GM23248 (cell line): ENCODE results near the gene MPZ. TPM values are rescaled to one million over a fixed set of nuclear protein-coding genes. Genes with fewer than 3 reads are reported as not detected.

ENCODE experiments used
- DNase-seq: peaks from one replicate; pipeline ENCODE4 v3.0.0-alpha.2; 2015
- H2AFZ ChIP-seq: fragments of 200-600 bp; sonication (generic); 2 replicates; pipeline ENCODE4 v1.6.1; 2016; ENCODE audit warnings: antibody characterized with exemption
- H3F3A ChIP-seq: fragments of 200-600 bp; sonication (generic); 2 replicates; pipeline ENCODE4 v1.6.1; 2016; ENCODE audit warnings: mild to moderate bottlenecking, antibody characterized with exemption, mixed run types; ENCODE audit not compliant: insufficient read depth
- H3K27ac ChIP-seq: fragments of 200-600 bp; sonication (generic); 2 replicates; pipeline ENCODE4 v1.5.1; 2016; ENCODE audit warnings: mild to moderate bottlenecking
- H3K27me3 ChIP-seq: fragments of 200-600 bp; sonication (generic); replicated peaks from 2 replicates; pipeline ENCODE4 v1.6.1; 2016; ENCODE audit warnings: mild to moderate bottlenecking; ENCODE audit not compliant: insufficient read depth
- H3K36me3 ChIP-seq: fragments of 200-600 bp; sonication (generic); 2 replicates; pipeline ENCODE4 v1.6.1; 2016; ENCODE audit warnings: low read depth, mild to moderate bottlenecking
- H3K4me1 ChIP-seq: fragments of 200-600 bp; sonication (generic); 2 replicates; pipeline ENCODE4 v1.6.1; 2016; ENCODE audit warnings: mild to moderate bottlenecking; ENCODE audit not compliant: insufficient read depth
- H3K4me2 ChIP-seq: fragments of 200-600 bp; sonication (generic); one replicate; pipeline ENCODE4 v1.6.1; 2016; ENCODE audit warnings: mild to moderate bottlenecking; ENCODE audit not compliant: unreplicated experiment
- H3K4me3 ChIP-seq: fragments of 200-600 bp; sonication (generic); 2 replicates; pipeline ENCODE4 v1.5.1; 2016; ENCODE audit warnings: mild to moderate bottlenecking
- H3K79me2 ChIP-seq: fragments of 200-600 bp; sonication (generic); 2 replicates; pipeline ENCODE4 v1.6.1; 2016; ENCODE audit warnings: mild to moderate bottlenecking; ENCODE audit not compliant: insufficient read depth
- H3K9ac ChIP-seq: fragments of 200-600 bp; sonication (generic); 2 replicates; pipeline ENCODE4 v1.6.1; 2016; ENCODE audit warnings: mild to moderate bottlenecking
- H3K9me2 ChIP-seq: fragments of 200-600 bp; sonication (generic); 2 replicates; pipeline ENCODE4 v1.6.1; 2016; ENCODE audit warnings: mixed run types, mild to moderate bottlenecking, moderate library complexity; ENCODE audit not compliant: insufficient read depth
- H3K9me3 ChIP-seq: fragments of 200-600 bp; sonication (generic); one replicate; pipeline ENCODE4 v1.6.1; 2017; ENCODE audit warnings: low read depth
- H4K20me1 ChIP-seq: fragments of 200-600 bp; sonication (generic); 2 replicates; pipeline ENCODE4 v1.6.0; 2016; ENCODE audit not compliant: insufficient read depth
- EZH2 ChIP-seq: fragments of 200-600 bp; sonication (generic); IDR thresholded peaks from 2 replicates; pipeline ENCODE4 v1.6.1; 2018; ENCODE audit warnings: antibody characterized with exemption, mild to moderate bottlenecking; ENCODE audit not compliant: insufficient read depth, poor library complexity, severe bottlenecking
- EZH2phosphoT487 ChIP-seq: fragments of 200-600 bp; sonication (generic); IDR thresholded peaks from 2 replicates; pipeline ENCODE4 v1.6.1; 2018; ENCODE audit warnings: antibody characterized with exemption, moderate library complexity, mild to moderate bottlenecking, low read depth; ENCODE audit not compliant: insufficient read depth
- WGBS, 2 experiments: methylation state at CpG; one replicate each; pipeline ENCODE4 v1.1.6; 2015 to 2017; ENCODE audit warnings: low lambda C conversion rate in 2 of 2, low coverage in 1 of 2; ENCODE audit errors: missing lambda C conversion rate in 2 of 2; 5-methylcytosine and 5-hydroxymethylcytosine counted together
- in situ Hi-C: fragments of 300-500 bp; cut with MboI; formaldehyde crosslinking; loops from 2 replicates; pipeline ENCODE4 v1.15.0; 2020
- polyA plus RNA-seq: library from polyadenylated mRNA; unstranded; fragments of >200 nt; fragmentation: Nextera tagmentation; extraction: Ambion mirVana; gene quantifications from 2 replicates; pipeline ENCODE4 v1.2.1, GENCODE V29; 2016
- total RNA-seq: library from RNA; depleted of rRNA; stranded (reverse); fragments of >200 nt; shearing (Covaris generic); gene quantifications from 2 replicates; pipeline ENCODE4 v1.2.3, GENCODE V29; 2014; rRNA removed

Gene MPZ
- total RNA-seq (0.11 TPM in 1 of 2 replicates, not detected in the other), polyA plus RNA-seq (not detected in 2 replicates)

DNA sequence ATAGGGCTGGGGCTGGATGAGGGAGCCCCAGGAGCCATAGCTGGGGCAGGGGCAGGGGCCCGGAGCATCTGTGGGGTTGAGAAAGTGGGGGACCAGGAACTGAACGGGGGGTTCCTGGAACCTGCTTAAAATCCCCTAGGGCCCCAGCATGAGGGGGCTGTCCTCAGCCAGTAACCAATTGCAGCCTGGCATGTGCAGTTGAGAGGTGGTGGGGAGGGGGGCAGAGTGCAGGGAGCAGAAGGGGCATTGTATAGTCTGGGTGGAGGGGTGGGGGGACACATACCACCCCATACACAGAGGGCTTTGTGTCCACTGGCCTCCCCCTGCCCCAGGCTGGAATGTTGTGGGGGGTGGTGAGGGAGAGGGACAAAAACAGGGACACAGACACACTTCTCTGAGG, at the start of gene MPZ:
Gene MPZ (minus strand): TSS at position 101 of the 400 bp plus-strand sequence. CDS start 63 bp downstream, at position 38.
- WGBS, 2 experiments: 22% methylated on average over 2 of the region's 2 CpGs; no CpG with 5 or more reads in 1 of the 2 experiments

DNA sequence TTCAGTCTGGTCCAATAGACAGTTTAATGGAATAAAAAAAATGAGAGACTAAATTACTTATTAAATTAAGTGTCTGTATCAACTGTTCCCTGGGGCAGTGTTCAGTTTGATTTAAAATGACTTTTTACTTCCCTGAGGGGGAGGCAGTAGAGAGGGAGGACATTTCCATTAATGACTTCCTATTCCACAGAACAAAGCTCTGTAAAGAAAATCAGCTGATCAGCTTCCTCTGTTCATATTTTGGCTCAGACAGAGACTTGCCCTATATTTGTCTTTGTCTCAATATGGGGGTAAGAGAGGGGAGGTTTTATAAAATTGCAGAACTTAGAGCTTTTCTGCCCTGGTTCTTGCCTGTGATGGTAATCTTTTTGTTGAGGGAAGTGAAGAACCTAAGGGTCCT, 49.5 kb upstream of the MPZ start:
- in situ Hi-C loops: no loop called here
- Histone ChIP-seq H3K4me2 (no peak overlapping the region), H3K79me2 (peaks cover 15% of the 10 kb centered on the region; the same call in 1 of the 2 replicates), H3K36me3 (peaks cover 21% of the 10 kb centered on the region; the same call in 1 of the 2 replicates), H4K20me1 (no peaks in the 10 kb centered on the region), H2AFZ (no peak overlapping the region), H3K9me3 (no peaks in the 10 kb centered on the region), H3K27ac (no peak overlapping the region), H3F3A (no peaks in the 10 kb centered on the region), H3K9me2 (no peaks in the 10 kb centered on the region), H3K9ac (no peak overlapping the region), H3K4me3 (no peak overlapping the region), H3K27me3 (no peaks in the 10 kb centered on the region), H3K4me1 (no peaks in the 10 kb centered on the region)
- no peak for DNase-seq
- TF ChIP-seq EZH2phosphoT487 (no peak), EZH2 (no peak)

More for the DNA sequence above, at the start of gene MPZ:
- no peak within 1 kb of the TSS for H3K27ac ChIP-seq
- no peaks in the 10 kb centered on the region for H3K27me3 ChIP-seq
- H3K4me3 ChIP-seq: no peak within 1 kb of the TSS
- H3K4me1 ChIP-seq: no peaks in the 10 kb centered on the region
- no peaks in the 10 kb centered on the region for H4K20me1 ChIP-seq
- H3K9me3 ChIP-seq: no peaks in the 10 kb centered on the region
- H3K9ac ChIP-seq: no peak within 1 kb of the TSS
- TF ChIP-seq EZH2 (no peak), EZH2phosphoT487 (no peak)
- no peaks in the 10 kb centered on the region for H3K9me2 ChIP-seq
- in situ Hi-C loops: no loop called here
- no peak within 1 kb of the TSS for H2AFZ ChIP-seq
- DNase-seq: no peak
- peaks cover 6% of the 10 kb centered on the region; the same call in 1 of the 2 replicates for H3F3A ChIP-seq
- peaks cover 1% of the 10 kb centered on the region for H3K79me2 ChIP-seq
- H3K4me2 ChIP-seq: no peak within 1 kb of the TSS
- H3K36me3 ChIP-seq: no peaks in the 10 kb centered on the region

DNA sequence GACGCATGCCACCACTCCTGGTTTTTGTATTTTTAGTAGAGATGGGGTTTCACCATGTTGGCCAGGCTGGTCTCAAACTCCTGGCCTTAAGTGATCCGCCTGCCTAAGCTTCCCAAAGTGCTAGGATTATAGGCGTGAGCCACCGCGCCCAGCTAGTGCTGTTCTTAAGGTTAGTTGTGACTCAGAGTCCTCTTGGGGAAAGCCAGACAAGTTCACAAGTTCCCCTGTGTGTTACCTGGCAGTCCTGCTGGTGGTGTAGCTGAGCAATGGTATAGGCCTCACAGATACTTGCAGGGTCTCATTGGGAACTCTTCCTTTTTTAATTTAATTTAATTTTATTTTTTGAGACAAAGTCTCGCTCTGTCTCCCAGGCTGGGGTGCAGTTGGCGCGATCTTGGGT, 47.3 kb upstream of the MPZ start:
- Histone ChIP-seq H3K4me3 (no peak overlapping the region), H4K20me1 (no peaks in the 10 kb centered on the region), H3K4me1 (no peaks in the 10 kb centered on the region), H3F3A (no peaks in the 10 kb centered on the region), H3K27me3 (no peaks in the 10 kb centered on the region), H3K36me3 (peaks cover 16% of the 10 kb centered on the region; the same call in 1 of the 2 replicates), H3K79me2 (peaks cover 23% of the 10 kb centered on the region), H3K9me3 (no peaks in the 10 kb centered on the region), H2AFZ (no peak overlapping the region), H3K9me2 (no peaks in the 10 kb centered on the region), H3K27ac (no peak overlapping the region), H3K4me2 (no peak overlapping the region), H3K9ac (no peak overlapping the region)
- TF ChIP-seq EZH2 (no peak), EZH2phosphoT487 (no peak)
- DNase-seq: no peak
- 97 to 99% methylated on average over 8 of the region's 8 CpGs for WGBS, 2 experiments
- in situ Hi-C loops: no loop called here

DNA sequence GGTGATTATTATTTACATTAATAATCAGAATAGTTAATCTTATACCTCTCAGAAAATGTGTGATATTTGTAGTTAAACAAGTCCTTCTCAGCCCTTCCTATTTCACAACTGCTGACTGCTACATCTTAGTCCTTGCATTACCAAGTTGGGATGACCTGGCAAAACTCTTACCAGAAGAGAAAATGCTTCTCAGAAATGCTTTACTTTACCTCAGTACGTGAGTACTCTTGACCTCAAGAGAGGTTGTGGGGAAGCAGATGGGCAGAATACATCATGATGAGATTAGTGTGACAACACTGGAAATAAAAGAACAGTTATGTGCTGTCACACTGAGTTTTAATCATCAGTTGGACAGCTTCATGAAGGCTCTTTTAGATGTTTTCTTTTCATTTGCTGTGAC, 41.7 kb upstream of the MPZ start:
- no peaks in the 10 kb centered on the region for H3K4me1 ChIP-seq
- H3K36me3 ChIP-seq: 0 out of 2 replicates have a peak, but pooled peaks cover 12% of the 10 kb centered on the region
- H2AFZ ChIP-seq: no peak overlapping the region
- no peak overlapping the region for H3K9ac ChIP-seq
- DNase-seq: no peak
- H3K4me2 ChIP-seq: no peak overlapping the region
- in situ Hi-C loops: no loop called here
- TF ChIP-seq EZH2phosphoT487: no peak
- no peak for TF ChIP-seq EZH2
- no peaks in the 10 kb centered on the region for H3K9me3 ChIP-seq
- H3K9me2 ChIP-seq: no peaks in the 10 kb centered on the region
- H3K4me3 ChIP-seq: no peak overlapping the region
- H3K79me2 ChIP-seq: peaks cover 31% of the 10 kb centered on the region
- 96 to 97% methylated on average over 1 of the region's 1 CpG for WGBS, 2 experiments
- H4K20me1 ChIP-seq: no peaks in the 10 kb centered on the region
- no peaks in the 10 kb centered on the region for H3F3A ChIP-seq
- H3K27ac ChIP-seq: no peak overlapping the region
- no peaks in the 10 kb centered on the region for H3K27me3 ChIP-seq

DNA sequence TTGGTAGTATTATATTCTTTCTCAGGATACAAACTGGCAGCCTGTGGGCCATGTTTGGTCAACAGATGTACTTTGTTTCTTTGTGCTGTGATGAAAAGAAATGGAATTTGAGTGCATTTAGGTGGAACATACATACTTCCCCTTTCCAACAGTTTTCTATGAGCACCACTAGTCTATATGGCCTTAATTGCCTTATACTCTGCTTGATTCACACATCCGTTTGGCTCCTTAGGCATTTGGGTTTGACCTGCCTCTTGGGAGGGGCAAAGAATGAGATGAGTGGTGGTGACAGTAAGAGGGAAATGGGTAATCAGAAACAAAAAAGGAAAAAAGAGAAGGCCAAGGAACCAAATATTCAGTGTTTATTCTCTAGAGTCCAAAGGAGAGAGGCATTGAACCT, 40.9 kb upstream of the MPZ start:
- no peak overlapping the region for H3K4me3 ChIP-seq
- no peaks in the 10 kb centered on the region for H3F3A ChIP-seq
- H3K27me3 ChIP-seq: no peaks in the 10 kb centered on the region
- H3K9ac ChIP-seq: no peak overlapping the region
- H3K9me2 ChIP-seq: no peaks in the 10 kb centered on the region
- H3K79me2 ChIP-seq: peaks cover 36% of the 10 kb centered on the region
- H3K27ac ChIP-seq: no peak overlapping the region
- H3K36me3 ChIP-seq: 0 out of 2 replicates have a peak, but pooled peaks cover 12% of the 10 kb centered on the region
- no peaks in the 10 kb centered on the region for H3K9me3 ChIP-seq
- no peak overlapping the region for H3K4me2 ChIP-seq
- TF ChIP-seq EZH2phosphoT487 (no peak), EZH2 (no peak)
- 94 to 100% methylated on average over 1 of the region's 1 CpG for WGBS, 2 experiments
- H4K20me1 ChIP-seq: no peaks in the 10 kb centered on the region
- H2AFZ ChIP-seq: no peak overlapping the region
- in situ Hi-C loops: no loop called here
- DNase-seq: no peak
- H3K4me1 ChIP-seq: no peaks in the 10 kb centered on the region
